ENCODE data around the gene UNC93A.
A peak's percentile ranks its signal among the peaks of the same experiment; 100 is the strongest.
"Not testable (repeated sequence)": the region's sequence is repeated elsewhere in the genome, so short reads cannot be mapped to it uniquely, and the experiment has no call there.

UNC93A gene

GRCh38 chr6:167247814-167248595 is 43.1 kb upstream of the UNC93A start:
- no peak for DNase-seq (ENCODE audit: low read depth)
- H3K4me3 ChIP-seq (replicated peaks; ENCODE audit: low read depth, low read length) = no peak overlapping the region
- TF ChIP-seq CTCF (IDR thresholded peaks at IDR 0.05; ENCODE audit: low read length, missing control alignments) = no peak

GRCh38 chr6:167248878-167249455 is 42.1 kb upstream of the UNC93A start:
- DNase-seq (ENCODE audit: low read depth); H3K4me3 ChIP-seq (replicated peaks; ENCODE audit: low read depth, low read length): not testable (repeated sequence)

GRCh38 chr6:167252271-167252670 is 38.8 kb upstream of the UNC93A start:
- no peak for TF ChIP-seq CTCF (IDR thresholded peaks at IDR 0.05; ENCODE audit: low read length, missing control alignments)
- H3K4me3 ChIP-seq (replicated peaks; ENCODE audit: low read depth, low read length) = no peak overlapping the region
- no peak for DNase-seq (ENCODE audit: low read depth)

- TF ChIP-seq CTCF (IDR thresholded peaks at IDR 0.05; ENCODE audit: low read length, missing control alignments) = no peak
- DNase-seq (ENCODE audit: low read depth) = no peak
- no peak overlapping the region for H3K4me3 ChIP-seq (replicated peaks; ENCODE audit: low read depth, low read length)
These were observed 35.1 kb upstream of the UNC93A start for GRCh38 chr6:167255918-167256553.

GRCh38 chr6:167258646-167259045 is 32.5 kb upstream of the UNC93A start:
- H3K4me3 ChIP-seq (replicated peaks; ENCODE audit: low read depth, low read length) = no peak overlapping the region
- TF ChIP-seq CTCF (IDR thresholded peaks at IDR 0.05; ENCODE audit: low read length, missing control alignments) = no peak
- no peak for DNase-seq (ENCODE audit: low read depth)

- DNase-seq (ENCODE audit: low read depth) = peak; percentile 32
- not testable (repeated sequence) for H3K4me3 ChIP-seq (replicated peaks; ENCODE audit: low read depth, low read length)
These were observed 24.9 kb upstream of the UNC93A start for GRCh38 chr6:167266057-167266829.

- DNase-seq (ENCODE audit: low read depth) = peak; percentile 6
- no peak for TF ChIP-seq CTCF (IDR thresholded peaks at IDR 0.05; ENCODE audit: low read length, missing control alignments)
- no peak overlapping the region for H3K4me3 ChIP-seq (replicated peaks; ENCODE audit: low read depth, low read length)
These were observed 24.1 kb upstream of the UNC93A start for GRCh38 chr6:167266830-167267555.

- DNase-seq (ENCODE audit: low read depth); H3K4me3 ChIP-seq (replicated peaks; ENCODE audit: low read depth, low read length): not testable (repeated sequence)
These were observed 23.6 kb upstream of the UNC93A start for GRCh38 chr6:167267556-167267898.
